ENCODE results near the gene MICAL2. TPM values are rescaled to one million over a fixed set of nuclear protein-coding genes. Genes with fewer than 3 reads are reported as not detected.

Gene MICAL2
- total and polyA plus RNA-seq, 10 of the 15 experiments (the other 5 are each of a cell fraction or from before 2014, with no cell fraction given) = 0.90 to 5.6 (median 2.4) TPM

DNA sequence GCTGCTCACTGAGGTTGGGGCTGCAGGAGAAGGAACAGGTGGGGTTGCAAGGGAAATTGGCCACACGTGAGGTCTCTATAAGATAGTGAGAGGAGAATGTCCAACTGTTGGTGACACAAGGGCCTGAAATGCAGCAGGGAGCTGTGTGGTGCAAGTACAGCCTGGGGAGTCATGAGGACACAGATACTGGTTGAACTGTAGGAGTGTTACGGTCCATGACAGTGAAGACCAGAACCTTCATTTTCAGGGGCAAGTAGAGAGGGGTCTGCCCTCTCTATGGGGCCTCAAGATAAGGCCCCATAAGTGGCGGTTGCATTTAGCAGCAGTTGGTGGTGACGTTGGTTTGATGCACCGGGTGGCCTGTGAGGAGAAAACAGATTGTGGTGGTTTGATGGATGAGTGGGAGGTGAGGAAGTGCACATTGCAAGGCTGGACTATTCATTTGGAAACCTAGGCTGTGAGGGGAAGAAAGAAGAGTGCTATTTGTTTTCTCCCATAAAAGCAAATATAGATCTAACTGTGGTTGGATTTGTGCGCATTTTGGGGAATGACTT lies 39.4 kb downstream of the MICAL2 start:
- no peaks in the 10 kb centered on the region for H3K9me3 ChIP-seq (replicated peaks; ENCODE audit: control insufficient read depth, insufficient read depth, low read length)
- RAD21 ChIA-PET (ENCODE audit: unreplicated experiment) = no interaction called here
- FAIRE-seq (no peak), DNase-seq (ENCODE audit: low read depth, low spot score) (no peak), ATAC-seq (peak; percentile 73)
- SMC1A ChIA-PET (ENCODE audit: uncharacterized antibody, unreplicated experiment) = interaction anchor here (0.6 to 1.6 kb wide), 2 partner anchors 50 to 87 kb away, joined by 3 to 5 read pairs; no protein-coding TSS in a partner anchor
- peaks cover 9% of the 10 kb centered on the region; the same call in 1 of the 2 replicates for H3K4me1 ChIP-seq (ENCODE audit: control insufficient read depth, insufficient read depth, low read length)
- POLR2A ChIA-PET = no interaction called here
- no peaks in the 10 kb centered on the region for H4K20me1 ChIP-seq (ENCODE audit: control insufficient read depth, insufficient read depth)
- in situ Hi-C loops (cut with MboI) = no loop called here
- no peak overlapping the region for H3K4me3 ChIP-seq
- H2AFZ ChIP-seq (ENCODE audit: control insufficient read depth, low read depth, low read length) = no peak overlapping the region
- no peak overlapping the region for H3K27ac ChIP-seq (ENCODE audit: control insufficient read depth, insufficient read depth)
- H3K79me2 ChIP-seq (ENCODE audit: control insufficient read depth, insufficient read depth, low read length) = no peaks in the 10 kb centered on the region
- 10% methylated on average over 6 of the region's 6 CpGs for WGBS (ENCODE audit: insufficient coverage, insufficient replicate concordance, low lambda C conversion rate, missing lambda C conversion rate)
- H3K27me3 ChIP-seq (replicated peaks in 1 of 2; ENCODE audit: control insufficient read depth in 2 of 2, insufficient read depth in 2 of 2, low read length in 1 of 2) = no peaks in the 10 kb centered on the region
- H3K36me3 ChIP-seq (ENCODE audit: control insufficient read depth in 2 of 2, insufficient read depth in 2 of 2, low read length in 1 of 2) = no peaks in the 10 kb centered on the region
- BruUV-seq (replicated peaks) = no TSS peak
- intact Hi-C loops (cut with micrococcal nuclease; ENCODE audit: unreplicated experiment) = no loop called here
- CTCF ChIA-PET = no interaction called here
- no peak overlapping the region for H3K9ac ChIP-seq (ENCODE audit: control insufficient read depth, insufficient read depth, low read length)
- no peak overlapping the region for H3K4me2 ChIP-seq (ENCODE audit: control insufficient read depth, insufficient read depth)
- no peak for TF ChIP-seq MYC (IDR thresholded peaks at IDR 0.05; ENCODE audit: insufficient read depth, insufficient read length, insufficient replicate concordance, low read length, severe bottlenecking)
- TF ChIP-seq EED (IDR thresholded peaks at IDR 0.05; ENCODE audit: low read depth) = peak; percentile 77
- TF ChIP-seq SMARCA5 (IDR thresholded peaks at IDR 0.05) = no peak
- TF ChIP-seq ETV6 (conservative IDR thresholded peaks at IDR 0.05 in 1 of 2, IDR thresholded peaks at IDR 0.05 in 1 of 2; ENCODE audit: borderline replicate concordance in 1 of 2, low read depth in 1 of 2) = no peak
- TF ChIP-seq NBN (IDR thresholded peaks at IDR 0.05) = 0 out of 2 replicates have a peak, but pooled peaks have one; percentile 37
- TF ChIP-seq ZNF687 (IDR thresholded peaks at IDR 0.05) = no peak
- TF ChIP-seq EGR1 (IDR thresholded peaks at IDR 0.05; ENCODE audit: borderline replicate concordance in 1 of 2, low read depth in 2 of 2, low read length in 2 of 2) = peak in 1 of 2 experiments; percentile 24; a peak in 1 of 3 replicates
- TF ChIP-seq TCF12 (IDR thresholded peaks at IDR 0.05; ENCODE audit: low read depth, low read length) = peak; percentile 49; the same call in 1 of the 2 replicates
- peak; percentile 54 for TF ChIP-seq BCL11A (IDR thresholded peaks at IDR 0.05; ENCODE audit: low read depth, low read length)
- 0 out of 2 replicates have a peak, but pooled peaks have one; percentile 51 for TF ChIP-seq CBFB (IDR thresholded peaks at IDR 0.05; ENCODE audit: low read depth)
- no peak for TF ChIP-seq GABPA (IDR thresholded peaks at IDR 0.05; ENCODE audit: low read depth)
- TF ChIP-seq RUNX3 (IDR thresholded peaks at IDR 0.05; ENCODE audit: low read length) = peak; percentile 81
- TF ChIP-seq CHD4 (IDR thresholded peaks at IDR 0.05) = no peak
- peak; percentile 40 for TF ChIP-seq MEF2B (IDR thresholded peaks at IDR 0.05; ENCODE audit: partially characterized antibody, poor library complexity, severe bottlenecking)
- peak; percentile 76 for TF ChIP-seq JUNB (IDR thresholded peaks at IDR 0.05)
- peak; percentile 83 for TF ChIP-seq IKZF1 (conservative IDR thresholded peaks at IDR 0.05)
- TF ChIP-seq PML (IDR thresholded peaks at IDR 0.05; ENCODE audit: low read length) = no peak
- TF ChIP-seq, protein P1, sequence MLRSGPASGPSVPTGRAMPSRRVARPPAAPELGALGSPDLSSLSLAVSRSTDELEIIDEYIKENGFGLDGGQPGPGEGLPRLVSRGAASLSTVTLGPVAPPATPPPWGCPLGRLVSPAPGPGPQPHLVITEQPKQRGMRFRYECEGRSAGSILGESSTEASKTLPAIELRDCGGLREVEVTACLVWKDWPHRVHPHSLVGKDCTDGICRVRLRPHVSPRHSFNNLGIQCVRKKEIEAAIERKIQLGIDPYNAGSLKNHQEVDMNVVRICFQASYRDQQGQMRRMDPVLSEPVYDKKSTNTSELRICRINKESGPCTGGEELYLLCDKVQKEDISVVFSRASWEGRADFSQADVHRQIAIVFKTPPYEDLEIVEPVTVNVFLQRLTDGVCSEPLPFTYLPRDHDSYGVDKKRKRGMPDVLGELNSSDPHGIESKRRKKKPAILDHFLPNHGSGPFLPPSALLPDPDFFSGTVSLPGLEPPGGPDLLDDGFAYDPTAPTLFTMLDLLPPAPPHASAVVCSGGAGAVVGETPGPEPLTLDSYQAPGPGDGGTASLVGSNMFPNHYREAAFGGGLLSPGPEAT (IDR thresholded peaks at IDR 0.05; ENCODE audit: low read depth) = peak; percentile 31; the same call in 1 of the 2 replicates
- peak; percentile 9 for TF ChIP-seq SP1 (IDR thresholded peaks at IDR 0.05; ENCODE audit: low read depth, low read length)
